SU-DHL-6 (cell line): ENCODE measurements around the gene SYT9.

Experiments
- H2AFZ ChIP-seq: fragments of 200-600 bp; sonication (generic); 2 replicates; pipeline ENCODE4 v1.6.1; 2014; ENCODE audit warnings: low read depth, mild to moderate bottlenecking, moderate library complexity, mixed read lengths, antibody characterized with exemption, low read length; ENCODE audit not compliant: severe bottlenecking
- H3F3A ChIP-seq: fragments of 200-600 bp; shearing (Covaris generic); 2 replicates; pipeline ENCODE4 v1.6.0; 2016; ENCODE audit warnings: antibody characterized with exemption, mild to moderate bottlenecking; ENCODE audit not compliant: insufficient read depth
- H3K27ac ChIP-seq: fragments of 200-600 bp; sonication (generic); 2 replicates; pipeline ENCODE4 v1.5.1; 2016; ENCODE audit warnings: low read depth, mild to moderate bottlenecking, low read length, moderate library complexity, mixed read lengths
- H3K27me3 ChIP-seq: fragments of 200-600 bp; sonication (generic), shearing (Covaris generic); 2 replicates; pipeline ENCODE4 v1.6.0; 2014; ENCODE audit warnings: mild to moderate bottlenecking, low read length
- H3K36me3 ChIP-seq: fragments of 200-600 bp; sonication (generic); 2 replicates; pipeline ENCODE4 v1.6.1; 2014; ENCODE audit warnings: mild to moderate bottlenecking, low read length, mixed read lengths
- H3K4me2 ChIP-seq: fragments of 300-600, 200-600 bp; shearing (Covaris generic), sonication (generic); 2 replicates; pipeline ENCODE4 v1.6.0; 2014; ENCODE audit warnings: low read length, low read depth, mild to moderate bottlenecking; ENCODE audit not compliant: poor library complexity, severe bottlenecking
- H3K4me3 ChIP-seq: fragments of 200-600 bp; sonication (generic); 2 replicates; pipeline ENCODE4 v1.5.1; 2014; ENCODE audit warnings: antibody characterized with exemption, low read length, mild to moderate bottlenecking, mixed read lengths; ENCODE audit not compliant: insufficient read depth, poor library complexity, severe bottlenecking
- H3K79me2 ChIP-seq: fragments of 200-600 bp; sonication (generic); 2 replicates; pipeline ENCODE4 v1.6.1; 2014; ENCODE audit warnings: mild to moderate bottlenecking, low read length, moderate library complexity; ENCODE audit not compliant: insufficient read depth
- H3K9ac ChIP-seq: fragments of 200-600 bp; sonication (generic); 2 replicates; pipeline ENCODE4 v1.7.0; 2014; ENCODE audit warnings: mild to moderate bottlenecking, low read length
- H3K9me2 ChIP-seq: fragments of 200-600 bp; sonication (generic); replicated peaks from 2 replicates; pipeline ENCODE4 v1.6.1; 2014; ENCODE audit warnings: low read length; ENCODE audit not compliant: insufficient read depth
- H3K9me3 ChIP-seq: fragments of 200-600 bp; sonication (generic); 2 replicates; pipeline ENCODE4 v1.6.1; 2014; ENCODE audit warnings: low read length, mixed read lengths; ENCODE audit not compliant: insufficient read depth
- H4K20me1 ChIP-seq: fragments of 200-600 bp; sonication (generic); 2 replicates; pipeline ENCODE4 v1.6.1; 2014; ENCODE audit warnings: low read depth, mild to moderate bottlenecking, antibody characterized with exemption, low read length, moderate library complexity, mixed read lengths
- CTCF ChIP-seq: fragments of 200-600 bp; sonication (generic); IDR thresholded peaks from one replicate; pipeline ENCODE4 v1.5.1; 2017; ENCODE audit warnings: antibody characterized with exemption, mild to moderate bottlenecking, low read length, moderate library complexity; ENCODE audit not compliant: insufficient read depth, poor library complexity, severe bottlenecking
- EZH2phosphoT487 ChIP-seq: fragments of 200-600 bp; sonication (generic), shearing (Covaris generic); conservative IDR thresholded peaks from 2 replicates; pipeline ENCODE4 v1.6.1; 2018; ENCODE audit warnings: mild to moderate bottlenecking, antibody characterized with exemption, low read length, moderate library complexity, mixed read lengths

SYT9 gene

GRCh38 chr11:7364660-7365059 is 113.0 kb downstream of the SYT9 start:
- Histone ChIP-seq H3K9me3 (no peaks in the 10 kb centered on the region), H3K36me3 (no peaks in the 10 kb centered on the region), H3K9me2 (no peaks in the 10 kb centered on the region), H3K4me2 (no peak overlapping the region), H3K4me3 (no peak overlapping the region), H3K9ac (no peak overlapping the region), H3F3A (no peaks in the 10 kb centered on the region), H3K27ac (no peak overlapping the region), H3K27me3 (no peaks in the 10 kb centered on the region), H2AFZ (no peak overlapping the region), H3K79me2 (no peaks in the 10 kb centered on the region), H4K20me1 (no peaks in the 10 kb centered on the region)
- TF ChIP-seq EZH2phosphoT487 (no peak), CTCF (no peak)

GRCh38 chr11:7367803-7368202 is 116.1 kb downstream of the SYT9 start:
- H3K9ac ChIP-seq = no peak overlapping the region
- H2AFZ ChIP-seq = no peak overlapping the region
- TF ChIP-seq EZH2phosphoT487 (no peak), CTCF (no peak)
- H4K20me1 ChIP-seq = no peaks in the 10 kb centered on the region
- H3K27ac ChIP-seq = no peak overlapping the region
- H3K79me2 ChIP-seq = no peaks in the 10 kb centered on the region
- H3K27me3 ChIP-seq = no peaks in the 10 kb centered on the region
- no peaks in the 10 kb centered on the region for H3K36me3 ChIP-seq
- H3K9me3 ChIP-seq = no peaks in the 10 kb centered on the region
- H3K4me2 ChIP-seq = no peak overlapping the region
- no peaks in the 10 kb centered on the region for H3F3A ChIP-seq
- no peak overlapping the region for H3K4me3 ChIP-seq
- H3K9me2 ChIP-seq = no peaks in the 10 kb centered on the region

- no peaks in the 10 kb centered on the region for H3K79me2 ChIP-seq
- no peak overlapping the region for H3K4me3 ChIP-seq
These were observed 124.7 kb downstream of the SYT9 start for GRCh38 chr11:7376386-7376785.

More at GRCh38 chr11:7376386-7376785, 124.7 kb downstream of the SYT9 start:
- TF ChIP-seq CTCF = no peak
- no peak for TF ChIP-seq EZH2phosphoT487
- no peak overlapping the region for H3K4me2 ChIP-seq
- H3K36me3 ChIP-seq = no peaks in the 10 kb centered on the region
- no peak overlapping the region for H2AFZ ChIP-seq
- no peak overlapping the region for H3K27ac ChIP-seq
- H3K9me3 ChIP-seq = no peaks in the 10 kb centered on the region
- H3F3A ChIP-seq = no peaks in the 10 kb centered on the region
- H3K27me3 ChIP-seq = no peaks in the 10 kb centered on the region
- H3K9me2 ChIP-seq = no peaks in the 10 kb centered on the region
- no peak overlapping the region for H3K9ac ChIP-seq
- no peaks in the 10 kb centered on the region for H4K20me1 ChIP-seq
